ENCODE results near the gene CHD3. TPM values are rescaled to one million over a fixed set of nuclear protein-coding genes. Genes with fewer than 3 reads are reported as not detected.

CHD3 gene
- total and polyA plus RNA-seq, 4 experiments from 2014 or later: 0.84 to 287 (median 149) TPM

- Histone ChIP-seq H3K36me3 (ENCODE audit: insufficient read depth, low read length) (peaks cover 18% of the 10 kb centered on the region), H3K27me3 (ENCODE audit: insufficient read depth, low read length) (no peaks in the 10 kb centered on the region), H3K27ac (ENCODE audit: low read depth, low read length) (no peak overlapping the region), H3K4me3 (ENCODE audit: low read length in 2 of 2) (no peak overlapping the region), H3K4me1 (ENCODE audit: insufficient read depth, low read length) (peaks cover 33% of the 10 kb centered on the region), H3K9me3 (ENCODE audit: control insufficient read depth in 1 of 2, low read length in 2 of 2) (no peaks in the 10 kb centered on the region)
- no peak overlapping the region for H3K4me3 Mint-ChIP-seq
- peaks cover 3 to 30% of the 10 kb centered on the region in 2 donors for H3K36me3 Mint-ChIP-seq
- peak overlapping the region in 3 of 7 donors; percentile 41 to 94 (median 72) for H3K27ac Mint-ChIP-seq
- ChIA-PET CTCF (ENCODE audit: partially characterized antibody) (interaction anchor here (6.1 kb wide), 1 partner anchor 18 kb away, joined by 65 read pairs; the partner anchor contains the start of gene KDM6B), POLR2A (ENCODE audit: partially characterized antibody) (interaction anchor here (0.6 to 13.6 kb wide), 4 partner anchors 8 to 417 kb away, joined by 3 to 238 read pairs (median 4); partner anchors contain the start of gene KDM6B)
- intact Hi-C loops (cut with micrococcal nuclease): no loop called here
- peak in 1 of 5 donors; percentile 45 for DNase-seq
- peaks cover 15 to 21% (median 18%) of the 10 kb centered on the region in 4 donors for H3K4me1 Mint-ChIP-seq
- no peaks in the 10 kb centered on the region for H3K9me3 Mint-ChIP-seq
- H3K27me3 Mint-ChIP-seq: no peaks in the 10 kb centered on the region
These were observed 35.5 kb upstream of the CHD3 start for GRCh38 chr17:7852919-7853690.

GRCh38 chr17:7853691-7854038 lies 34.9 kb upstream of the CHD3 start:
- DNase-seq: peak in 1 of 5 donors; percentile 46
- Mint-ChIP-seq H3K36me3 (peaks cover 0 to 27% of the 10 kb centered on the region in 2 donors), H3K4me1 (peaks cover 15 to 21% (median 19%) of the 10 kb centered on the region in 4 donors), H3K4me3 (peak overlapping the region in 1 of 8 donors; percentile 27), H3K27ac (peak overlapping the region in 2 of 7 donors; percentile 77 to 80), H3K27me3 (no peaks in the 10 kb centered on the region), H3K9me3 (no peaks in the 10 kb centered on the region)
- ChIA-PET POLR2A (ENCODE audit: partially characterized antibody) (interaction anchor here (0.6 to 13.6 kb wide), 4 partner anchors 9 to 418 kb away, joined by 3 to 238 read pairs (median 4); partner anchors contain the start of gene KDM6B), CTCF (ENCODE audit: partially characterized antibody) (no interaction called here)
- peaks cover 16% of the 10 kb centered on the region for H3K36me3 ChIP-seq (ENCODE audit: insufficient read depth, low read length)
- H3K27ac ChIP-seq (ENCODE audit: low read depth, low read length): no peak overlapping the region
- intact Hi-C loops (cut with micrococcal nuclease): no loop called here
- H3K9me3 ChIP-seq (ENCODE audit: control insufficient read depth in 1 of 2, low read length in 2 of 2): no peaks in the 10 kb centered on the region
- H3K4me3 ChIP-seq (ENCODE audit: low read length in 2 of 2): no peak overlapping the region
- peaks cover 39% of the 10 kb centered on the region for H3K4me1 ChIP-seq (ENCODE audit: insufficient read depth, low read length)
- H3K27me3 ChIP-seq (ENCODE audit: insufficient read depth, low read length): no peaks in the 10 kb centered on the region

GRCh38 chr17:7854078-7854777 lies 34.4 kb upstream of the CHD3 start:
- ChIA-PET CTCF (ENCODE audit: partially characterized antibody) (no interaction called here), POLR2A (ENCODE audit: partially characterized antibody) (interaction anchor here (1.6 to 13.6 kb wide), 2 partner anchors 9 to 20 kb away, joined by 6 to 238 read pairs; partner anchors contain the start of gene KDM6B)
- no peak overlapping the region for H3K4me3 ChIP-seq (ENCODE audit: low read length in 2 of 2)
- Mint-ChIP-seq H3K27ac (peak overlapping the region in 2 of 7 donors; percentile 77 to 80), H3K36me3 (peaks cover 0 to 27% of the 10 kb centered on the region in 2 donors), H3K27me3 (no peaks in the 10 kb centered on the region), H3K4me1 (peaks cover 15 to 23% (median 20%) of the 10 kb centered on the region in 4 donors), H3K9me3 (no peaks in the 10 kb centered on the region), H3K4me3 (no peak overlapping the region)
- peaks cover 44% of the 10 kb centered on the region for H3K4me1 ChIP-seq (ENCODE audit: insufficient read depth, low read length)
- peaks cover 16% of the 10 kb centered on the region for H3K36me3 ChIP-seq (ENCODE audit: insufficient read depth, low read length)
- no peaks in the 10 kb centered on the region for H3K9me3 ChIP-seq (ENCODE audit: control insufficient read depth in 1 of 2, low read length in 2 of 2)
- no peaks in the 10 kb centered on the region for H3K27me3 ChIP-seq (ENCODE audit: insufficient read depth, low read length)
- H3K27ac ChIP-seq (ENCODE audit: low read depth, low read length): no peak overlapping the region
- peak in 1 of 5 donors; percentile 42 for DNase-seq
- intact Hi-C loops (cut with micrococcal nuclease): no loop called here

GRCh38 chr17:7854851-7855659 lies 33.5 kb upstream of the CHD3 start, which contains the start of gene TMEM88:
TMEM88 (plus strand) TSS chr17:7855066; CDS start chr17:7855075, 9 bp downstream.
- H3K36me3 ChIP-seq (ENCODE audit: insufficient read depth, low read length): peaks cover 10% of the 10 kb centered on the region
- H3K4me1 ChIP-seq (ENCODE audit: insufficient read depth, low read length): peaks cover 45% of the 10 kb centered on the region
- H3K36me3 Mint-ChIP-seq: peaks cover 5 to 23% of the 10 kb centered on the region in 2 donors
- no peak within 1 kb of the TSS for H3K4me3 Mint-ChIP-seq
- intact Hi-C loops (cut with micrococcal nuclease): loop anchor here (5.0 kb wide), 1 partner anchor 283 kb away; no protein-coding TSS in a partner anchor
- H3K27me3 Mint-ChIP-seq: no peaks in the 10 kb centered on the region
- H3K9me3 ChIP-seq (ENCODE audit: control insufficient read depth in 1 of 2, low read length in 2 of 2): no peaks in the 10 kb centered on the region
- H3K4me3 ChIP-seq (ENCODE audit: low read length in 2 of 2): no peak within 1 kb of the TSS
- CTCF ChIA-PET (ENCODE audit: partially characterized antibody): interaction anchor here (1.0 to 2.6 kb wide), 2 partner anchors 34 to 135 kb away, joined by 3 to 16 read pairs; no protein-coding TSS in a partner anchor
- no peak within 1 kb of the TSS for H3K27ac ChIP-seq (ENCODE audit: low read depth, low read length)
- POLR2A ChIA-PET (ENCODE audit: partially characterized antibody): interaction anchor here (1.4 to 5.1 kb wide), 4 partner anchors 9 to 61 kb away, joined by 3 to 45 read pairs (median 34); partner anchors contain the start of gene RNF227
- peak in 1 of 5 donors; percentile 61 for DNase-seq
- H3K27ac Mint-ChIP-seq: peak within 1 kb of the TSS in 4 of 7 donors; percentile 35 to 80 (median 76)
- peaks cover 15 to 23% (median 22%) of the 10 kb centered on the region in 4 donors for H3K4me1 Mint-ChIP-seq
- no peaks in the 10 kb centered on the region for H3K9me3 Mint-ChIP-seq
- no peaks in the 10 kb centered on the region for H3K27me3 ChIP-seq (ENCODE audit: insufficient read depth, low read length)

- Histone ChIP-seq H3K36me3 (ENCODE audit: insufficient read depth, low read length) (peaks cover 10% of the 10 kb centered on the region), H3K4me1 (ENCODE audit: insufficient read depth, low read length) (peaks cover 45% of the 10 kb centered on the region), H3K4me3 (ENCODE audit: low read length in 2 of 2) (no peak overlapping the region), H3K27me3 (ENCODE audit: insufficient read depth, low read length) (no peaks in the 10 kb centered on the region), H3K9me3 (ENCODE audit: control insufficient read depth in 1 of 2, low read length in 2 of 2) (no peaks in the 10 kb centered on the region), H3K27ac (ENCODE audit: low read depth, low read length) (no peak overlapping the region)
- DNase-seq: no peak
- Mint-ChIP-seq H3K27me3 (no peaks in the 10 kb centered on the region), H3K9me3 (no peaks in the 10 kb centered on the region), H3K36me3 (peaks cover 5 to 20% of the 10 kb centered on the region in 2 donors), H3K4me1 (peaks cover 15 to 23% (median 21%) of the 10 kb centered on the region in 4 donors), H3K27ac (no peak overlapping the region), H3K4me3 (no peak overlapping the region)
- intact Hi-C loops (cut with micrococcal nuclease): loop anchor here (5.0 kb wide), 1 partner anchor 283 kb away; no protein-coding TSS in a partner anchor
- ChIA-PET POLR2A (ENCODE audit: partially characterized antibody) (interaction anchor here (1.4 to 5.1 kb wide), 8 partner anchors 10 to 169 kb away, joined by 3 to 73 read pairs (median 27); partner anchors contain the start of genes KCNAB3, KDM6B, RNF227 and TP53), CTCF (ENCODE audit: partially characterized antibody) (interaction anchor here (0.7 to 2.6 kb wide), 4 partner anchors 18 to 342 kb away, joined by 3 to 16 read pairs (median 5); no protein-coding TSS in a partner anchor)
These were observed 33.0 kb upstream of the CHD3 start for GRCh38 chr17:7855660-7856010.

- Mint-ChIP-seq H3K27ac (no peak overlapping the region), H3K4me1 (peaks cover 9 to 20% (median 16%) of the 10 kb centered on the region in 4 donors), H3K9me3 (no peaks in the 10 kb centered on the region), H3K4me3 (no peak overlapping the region), H3K27me3 (no peaks in the 10 kb centered on the region), H3K36me3 (peaks cover 5 to 16% of the 10 kb centered on the region in 2 donors)
- ChIA-PET POLR2A (ENCODE audit: partially characterized antibody) (interaction anchor here (0.8 to 5.1 kb wide), 18 partner anchors 10 to 420 kb away, joined by 3 to 73 read pairs (median 10); partner anchors contain the start of genes CNTROB, KCNAB3, KDM6B and MPDU1), CTCF (ENCODE audit: partially characterized antibody) (interaction anchor here (0.7 to 2.6 kb wide), 13 partner anchors 12 to 342 kb away, joined by 3 to 16 read pairs (median 5); no protein-coding TSS in a partner anchor)
- Histone ChIP-seq H3K4me3 (ENCODE audit: low read length in 2 of 2) (peak overlapping the region; percentile 67 to 96), H3K27ac (ENCODE audit: low read depth, low read length) (peak overlapping the region; percentile 81), H3K4me1 (ENCODE audit: insufficient read depth, low read length) (peaks cover 40% of the 10 kb centered on the region), H3K27me3 (ENCODE audit: insufficient read depth, low read length) (no peaks in the 10 kb centered on the region), H3K36me3 (ENCODE audit: insufficient read depth, low read length) (peaks cover 10% of the 10 kb centered on the region), H3K9me3 (ENCODE audit: control insufficient read depth in 1 of 2, low read length in 2 of 2) (no peaks in the 10 kb centered on the region)
- intact Hi-C loops (cut with micrococcal nuclease): loop anchor here (5.0 kb wide), 1 partner anchor 284 kb away; no protein-coding TSS in a partner anchor
- DNase-seq: peak in 3 of 5 donors; percentile 33 to 75 (median 33)
These were observed 32.4 kb upstream of the CHD3 start for GRCh38 chr17:7856011-7856810.
